A673 (cell line): ENCODE data around the gene TUT1.

ENCODE experiments used
- CTCF ChIP-seq: fragments of 300-800, 200-600 bp; sonication (generic); conservative IDR thresholded peaks from 2 replicates; pipeline ENCODE4 v1.5.1; 2017; ENCODE audit warnings: low read depth, mild to moderate bottlenecking, antibody characterized with exemption, low read length, moderate library complexity, mixed read lengths
- EZH2 ChIP-seq: fragments of 200-600 bp; sonication (generic); IDR thresholded peaks from 2 replicates; pipeline ENCODE4 v1.6.1; 2017; ENCODE audit warnings: borderline replicate concordance, low read depth, mild to moderate bottlenecking, mixed read lengths, antibody characterized with exemption, low read length; ENCODE audit not compliant: poor library complexity, severe bottlenecking

DNA sequence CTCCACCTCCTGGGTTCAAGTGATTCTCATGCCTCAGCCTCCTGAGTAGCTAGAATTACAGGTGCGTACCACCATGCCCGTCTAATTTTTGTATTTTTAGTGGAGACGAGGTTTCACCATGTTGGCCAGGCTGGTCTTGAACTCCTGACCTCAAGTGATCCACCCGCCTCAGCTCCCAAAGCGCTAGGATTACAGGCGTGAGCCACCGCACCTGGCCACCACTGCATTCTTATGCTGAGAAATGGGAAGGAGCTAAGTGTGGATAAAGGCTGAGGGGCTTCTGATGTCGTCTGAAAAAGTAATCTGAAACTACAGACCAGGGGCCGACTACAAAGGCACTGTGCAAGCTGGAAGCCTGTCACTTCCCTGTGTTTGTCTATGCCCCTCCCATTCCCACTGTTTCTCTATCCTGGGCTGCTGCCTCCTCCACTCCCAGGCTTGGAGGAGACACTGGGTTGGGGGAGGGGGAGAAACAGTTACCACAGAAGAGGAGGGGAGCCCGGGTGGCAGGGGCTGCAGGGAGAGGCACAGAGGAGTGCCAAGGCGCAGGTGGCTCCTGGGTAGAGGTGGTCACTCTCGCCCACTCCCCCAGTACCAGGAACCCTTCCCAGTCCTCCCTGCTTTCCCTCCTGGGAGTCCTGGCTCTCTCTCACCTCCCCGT is 13.3 kb upstream of the TUT1 start:
- no peak for TF ChIP-seq CTCF
- TF ChIP-seq EZH2 = no peak
